GM18505 (cell line): ENCODE results near the gene ADGRG3.

Experiments used
- ATAC-seq: cut with Tn5 transposase; IDR thresholded peaks from one replicate; pipeline ENCODE4 v1.9.1; 2021; ENCODE audit not compliant: unreplicated experiment
- POLR2A ChIP-seq: IDR thresholded peaks from 4 replicates; pipeline ENCODE4 v1.6.1; 2011; ENCODE audit warnings: borderline replicate concordance; ENCODE audit not compliant: insufficient read depth, insufficient read length; ENCODE audit errors: extremely low read depth

The ADGRG3 gene

GRCh38 chr16:57627184-57627871 lies 40.8 kb upstream of the ADGRG3 start:
- no peak for ATAC-seq
- TF ChIP-seq POLR2A, result no peak

GRCh38 chr16:57628008-57628781 lies 39.9 kb upstream of the ADGRG3 start, which contains the start of gene ADGRG1:
ADGRG1 (plus strand) TSS chr16:57628630; CDS start chr16:57650288, 21,658 bp downstream.
- no peak for ATAC-seq
- TF ChIP-seq POLR2A, result no peak

GRCh38 chr16:57628783-57629293 lies 39.3 kb upstream of the ADGRG3 start:
- ATAC-seq, result no peak
- TF ChIP-seq POLR2A, result no peak

GRCh38 chr16:57629516-57630406 lies 38.3 kb upstream of the ADGRG3 start:
- no peak for TF ChIP-seq POLR2A
- ATAC-seq, result no peak

GRCh38 chr16:57630407-57630797 lies 37.7 kb upstream of the ADGRG3 start:
- no peak for ATAC-seq
- TF ChIP-seq POLR2A, result no peak

GRCh38 chr16:57630931-57631845 lies 36.9 kb upstream of the ADGRG3 start:
- no peak for TF ChIP-seq POLR2A
- ATAC-seq, result no peak

GRCh38 chr16:57632568-57632967 lies 35.5 kb upstream of the ADGRG3 start:
- ATAC-seq, result no peak
- TF ChIP-seq POLR2A, result no peak

- no peak for TF ChIP-seq POLR2A
- ATAC-seq, result no peak
Observed at GRCh38 chr16:57633383-57634064, 34.6 kb upstream of the ADGRG3 start.

- ATAC-seq, result no peak
Observed at GRCh38 chr16:57634171-57634570, 33.9 kb upstream of the ADGRG3 start.

GRCh38 chr16:57635266-57636097 lies 32.6 kb upstream of the ADGRG3 start:
- no peak for ATAC-seq
- TF ChIP-seq POLR2A, result no peak

More at GRCh38 chr16:57634171-57634570, 33.9 kb upstream of the ADGRG3 start:
- TF ChIP-seq POLR2A, result no peak

GRCh38 chr16:57636184-57636583 lies 31.9 kb upstream of the ADGRG3 start:
- TF ChIP-seq POLR2A, result no peak
- ATAC-seq, result no peak
